GM06990 (cell line): ENCODE data around the gene KRTAP5-11.
"Not testable (repeated sequence)": the region's sequence is repeated elsewhere in the genome, so short reads cannot be mapped to it uniquely, and the experiment has no call there.

Source experiments
- DNase-seq: peaks from one replicate; pipeline ENCODE4 v3.0.0-alpha.2; 2011; ENCODE audit not compliant: insufficient read length; ENCODE audit errors: extremely low read depth
- H3K27me3 ChIP-seq: replicated peaks from 2 replicates; pipeline ENCODE4 v1.6.0; 2011; ENCODE audit warnings: low read length; ENCODE audit not compliant: control insufficient read depth, insufficient read depth
- H3K36me3 ChIP-seq: 2 replicates; pipeline ENCODE4 v1.5.1; 2011; ENCODE audit warnings: low read length; ENCODE audit not compliant: control insufficient read depth, insufficient read depth
- H3K4me3 ChIP-seq: replicated peaks from 2 replicates; pipeline ENCODE4 v1.5.1; 2011; ENCODE audit warnings: low read depth, mild to moderate bottlenecking, control low read depth, low read length
- CTCF ChIP-seq: IDR thresholded peaks from 2 replicates; pipeline ENCODE4 v1.5.1; 2011; ENCODE audit warnings: low read length, control low read depth, mild to moderate bottlenecking, inconsistent platforms; ENCODE audit not compliant: insufficient read depth, poor library complexity, severe bottlenecking

Gene KRTAP5-11

GRCh38 chr11:71582309-71582895, at the start of gene KRTAP5-11:
Gene KRTAP5-11 (minus strand): TSS chr11:71582875. CDS start chr11:71582837, 38 bp downstream.
- no peak for TF ChIP-seq CTCF
- no peak for DNase-seq
- Histone ChIP-seq H3K4me3 (no peak within 1 kb of the TSS), H3K27me3 (no peaks in the 10 kb centered on the region), H3K36me3 (no peaks in the 10 kb centered on the region)

GRCh38 chr11:71631551-71631950, 48.9 kb upstream of the KRTAP5-11 start:
- not testable (repeated sequence) for H3K36me3 ChIP-seq, H3K27me3 ChIP-seq, H3K4me3 ChIP-seq, DNase-seq

- not testable (repeated sequence) for H3K36me3 ChIP-seq, DNase-seq, H3K4me3 ChIP-seq, H3K27me3 ChIP-seq
Observed at GRCh38 chr11:71630071-71630470, 47.4 kb upstream of the KRTAP5-11 start.

- H3K27me3 ChIP-seq, DNase-seq, H3K36me3 ChIP-seq, H3K4me3 ChIP-seq: not testable (repeated sequence)
Observed at GRCh38 chr11:71628943-71629342, 46.3 kb upstream of the KRTAP5-11 start.

GRCh38 chr11:71623226-71623625, 40.6 kb upstream of the KRTAP5-11 start:
- not testable (repeated sequence) for H3K36me3 ChIP-seq, DNase-seq, H3K4me3 ChIP-seq, H3K27me3 ChIP-seq

GRCh38 chr11:71622561-71622960, 39.9 kb upstream of the KRTAP5-11 start:
- not testable (repeated sequence) for H3K4me3 ChIP-seq, H3K27me3 ChIP-seq, DNase-seq, H3K36me3 ChIP-seq

GRCh38 chr11:71615003-71615402, 32.3 kb upstream of the KRTAP5-11 start:
- not testable (repeated sequence) for H3K4me3 ChIP-seq, H3K27me3 ChIP-seq, H3K36me3 ChIP-seq, DNase-seq

GRCh38 chr11:71614366-71614917, 31.8 kb upstream of the KRTAP5-11 start:
- H3K36me3 ChIP-seq, H3K27me3 ChIP-seq, H3K4me3 ChIP-seq, DNase-seq: not testable (repeated sequence)

GRCh38 chr11:71613931-71614330, 31.3 kb upstream of the KRTAP5-11 start:
- not testable (repeated sequence) for H3K27me3 ChIP-seq, DNase-seq, H3K36me3 ChIP-seq, H3K4me3 ChIP-seq

GRCh38 chr11:71611218-71611910, 28.7 kb upstream of the KRTAP5-11 start:
- DNase-seq, H3K36me3 ChIP-seq, H3K27me3 ChIP-seq, H3K4me3 ChIP-seq: not testable (repeated sequence)

- DNase-seq, H3K36me3 ChIP-seq, H3K4me3 ChIP-seq, H3K27me3 ChIP-seq: not testable (repeated sequence)
Observed at GRCh38 chr11:71608272-71608671, 25.6 kb upstream of the KRTAP5-11 start.

GRCh38 chr11:71607520-71608216, 25.0 kb upstream of the KRTAP5-11 start:
- H3K27me3 ChIP-seq, DNase-seq, H3K4me3 ChIP-seq, H3K36me3 ChIP-seq: not testable (repeated sequence)
